Erythroblast (primary cell): ENCODE data around the gene SMCHD1.

ENCODE experiments used
- DNase-seq, 2 experiments: peaks; one replicate each; lab custom pipeline; 2025; lab: John Stamatoyannopoulos, UW
- GATA1 ChIP-seq: IDR thresholded peaks from 2 replicates; pipeline ENCODE4 v1.6.1; 2011; ENCODE audit warnings: low read depth, mild to moderate bottlenecking, control low read depth, low read length, moderate library complexity
- POLR2A ChIP-seq: IDR thresholded peaks from 2 replicates; pipeline ENCODE4 v1.6.1; 2011; ENCODE audit warnings: mild to moderate bottlenecking, low read length

Gene SMCHD1

DNA sequence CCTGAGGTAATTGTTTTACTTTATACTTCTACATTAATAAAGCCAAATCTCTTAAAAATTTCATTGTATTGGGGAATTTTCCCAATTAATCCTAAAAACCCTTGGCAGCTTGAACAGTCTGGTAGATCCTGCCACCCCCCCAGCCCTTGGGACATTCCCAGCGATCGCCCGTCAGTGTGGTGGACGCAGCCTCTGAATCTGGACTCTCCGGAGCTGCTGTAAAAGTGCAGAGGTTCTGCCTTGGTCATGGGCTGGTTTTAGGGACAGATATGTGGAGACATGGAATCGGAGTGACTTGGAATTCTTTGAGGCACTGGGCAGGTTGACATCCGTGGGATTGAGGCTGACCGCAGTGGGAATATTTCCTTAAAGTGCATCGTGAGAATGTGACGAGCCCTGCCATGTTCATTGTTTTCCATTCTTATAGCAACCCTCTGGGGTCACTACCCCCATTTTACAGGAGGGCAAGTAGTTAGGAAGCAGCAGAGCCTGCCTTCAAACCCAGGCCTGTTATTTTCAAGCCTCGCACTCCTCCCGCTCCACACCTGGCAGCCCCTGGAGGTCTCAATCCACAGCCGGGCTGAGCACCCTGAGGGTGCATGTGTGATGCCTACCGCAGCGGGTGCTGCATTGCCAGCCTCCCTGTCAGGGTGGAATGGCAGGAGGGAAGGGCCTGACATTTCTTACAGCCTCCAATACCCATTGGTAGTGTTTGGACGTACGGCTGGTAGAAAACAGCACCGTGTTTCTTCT lies 197.8 kb downstream of the SMCHD1 start:
- no peak for DNase-seq
- TF ChIP-seq POLR2A: no peak
- no peak for TF ChIP-seq GATA1

DNA sequence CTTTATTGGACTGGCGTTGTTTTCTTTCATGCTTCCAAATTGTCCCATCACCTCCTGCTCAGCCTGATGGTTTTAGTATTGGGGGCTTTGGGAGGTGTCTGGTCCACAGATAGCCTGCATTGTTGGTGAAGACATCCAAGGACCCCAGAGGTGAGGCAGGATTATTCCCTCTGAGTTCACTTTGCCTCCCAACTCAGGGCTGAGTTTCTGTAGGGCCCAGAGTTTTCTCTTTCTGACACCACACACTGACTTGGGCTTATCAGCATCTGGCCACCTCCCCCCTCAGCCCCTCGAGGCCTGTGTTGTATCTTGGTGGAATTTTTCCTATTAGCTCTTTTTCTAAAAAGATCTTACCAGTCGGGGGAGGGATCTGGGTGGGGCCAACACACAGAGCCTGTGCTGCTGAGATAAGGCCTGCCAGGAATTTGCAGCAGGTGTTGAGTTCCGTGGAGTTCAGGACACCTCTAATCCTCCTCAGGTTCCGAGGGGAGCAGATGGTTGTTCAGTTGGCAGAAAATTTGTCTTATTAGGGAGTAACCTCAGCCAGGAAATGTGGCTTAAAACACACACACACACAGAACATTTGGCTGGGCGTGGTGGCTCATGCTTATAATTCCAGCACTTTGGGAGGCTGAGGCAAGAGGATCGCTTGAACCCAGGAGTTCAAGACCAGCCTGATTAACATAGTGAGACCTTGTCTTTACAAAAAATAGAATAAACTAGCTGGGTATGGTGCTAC lies 198.6 kb downstream of the SMCHD1 start:
- peak; percentile 59 for TF ChIP-seq GATA1
- TF ChIP-seq POLR2A: peak; percentile 50
- no peak for DNase-seq
